Transverse colon (tissue), 4 donors: ENCODE results near the gene TMEM132D. TPM values are rescaled to one million over a fixed set of nuclear protein-coding genes. Genes with fewer than 3 reads are reported as not detected.

Source experiments
- DNase-seq: peaks from one replicate; pipeline ENCODE4 v3.0.0-alpha.2; 2019
- H3K27ac ChIP-seq, 4 donors: fragments of 200-600 bp; sonication (generic); 2 replicates each; pipeline ENCODE4 v1.5.1; 2016 to 2018; ENCODE audit warnings: inconsistent platforms in 4 of 4
- H3K27me3 ChIP-seq: fragments of 200-600 bp; sonication (generic); 2 replicates; pipeline ENCODE4 v1.5.1; 2017; ENCODE audit warnings: inconsistent platforms
- H3K36me3 ChIP-seq, 4 donors: fragments of 200-600 bp; sonication (generic); 2 replicates each; pipeline ENCODE4 v1.5.1; 2017 to 2019; ENCODE audit warnings: inconsistent platforms in 4 of 4
- H3K4me1 ChIP-seq, 4 donors: fragments of 200-600 bp; sonication (generic); 2 replicates each; pipeline ENCODE4 v1.5.1; 2017 to 2020; ENCODE audit warnings: inconsistent platforms in 4 of 4
- H3K4me3 ChIP-seq, 4 donors: fragments of 200-600 bp; sonication (generic); 1 replicate in 1 of 4; 2 replicates in 3 of 4; pipeline versions ENCODE4 v1.5.1 to v1.6.1; 2017 to 2019; ENCODE audit warnings: inconsistent platforms in 4 of 4
- H3K9me3 ChIP-seq, 2 donors: fragments of 200-600 bp; sonication (generic); 2 replicates each; pipeline ENCODE4 v1.5.1; 2017 to 2019; ENCODE audit warnings: inconsistent platforms in 2 of 2
- EP300 ChIP-seq: sonication (generic); formaldehyde crosslinking; IDR thresholded peaks from one replicate; pipeline ENCODE4 v1.6.1; 2017; ENCODE audit warnings: antibody characterized with exemption, low read depth
- POLR2A ChIP-seq: fragments of 450-650 bp; IDR thresholded peaks from one replicate; pipeline ENCODE4 v1.6.1; 2016; ENCODE audit warnings: antibody characterized with exemption, mild to moderate bottlenecking, moderate library complexity
- POLR2AphosphoS5 ChIP-seq, 3 donors: sonication (generic); formaldehyde crosslinking; IDR thresholded peaks; one replicate each; pipeline ENCODE4 v1.6.1; 2016; ENCODE audit warnings: antibody characterized with exemption in 3 of 3
- WGBS, 2 donors: methylation state at CpG; one replicate each; pipeline ENCODE4 v1.1.5; 2018; ENCODE audit warnings: low coverage in 1 of 2; 5-methylcytosine and 5-hydroxymethylcytosine counted together
- in situ Hi-C, 4 donors: fragments of 200-750 bp; cut with MboI; loops; one replicate each; pipeline versions ENCODE4 v1.15.0 to v1.15.1; 2017; ENCODE audit warnings: low sequenced_read_pairs in 3 of 4, low pct_ligation_motif_present in 1 of 4, low pct_unique_long_range_greater_than_20kb in 1 of 4
- intact Hi-C: fragments of 100-400 bp; cut with DNase I; formaldehyde crosslinking; loops from one replicate; pipeline ENCODE4 v1.15.1; 2023; ENCODE audit warnings: low total_unique reads
- total RNA-seq, 4 donors: library from RNA; depleted of rRNA; stranded (reverse); fragments of >200 nt; gene quantifications; one replicate each; pipeline ENCODE4 v1.1.0, GENCODE V29; 2016
- TF ChIP-seq, protein P1 (sequence below), 5 experiments: fragments of 200-600 bp in 3 of 5; fragments of 450-650 bp in 2 of 5; sonication (generic) in 3 of 5; IDR thresholded peaks; 1 replicate in 2 of 5; 2 replicates in 3 of 5; pipeline ENCODE4 v1.5.1; 2016 to 2017; ENCODE audit warnings: antibody characterized with exemption in 5 of 5, inconsistent platforms in 3 of 5, mild to moderate bottlenecking in 2 of 5, moderate library complexity in 1 of 5

TMEM132D gene
- total RNA-seq, 4 donors from 2014 or later = 0.48 to 0.55 TPM; not detected in 2

DNA sequence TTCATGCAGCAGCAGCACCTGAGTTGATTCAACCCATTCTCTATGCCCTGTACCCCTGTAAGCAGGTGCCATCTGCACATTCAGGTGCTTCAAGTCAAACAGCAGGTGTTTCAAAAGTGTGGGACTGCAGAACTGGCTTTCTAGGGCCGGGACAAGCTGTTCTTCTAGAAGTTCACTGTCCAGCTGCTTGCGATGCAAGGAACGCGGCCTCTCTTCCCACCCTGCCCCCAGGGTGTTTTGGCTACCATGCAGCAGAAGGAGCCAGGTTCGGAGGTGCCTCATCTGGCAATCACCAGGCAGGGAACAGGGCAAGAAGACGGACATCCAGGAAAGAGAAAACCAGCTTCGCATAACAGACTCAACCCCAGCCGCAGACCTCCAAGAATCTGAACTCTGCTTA, 35.2 kb downstream of the TMEM132D start:
- intact Hi-C loops (no loop called here), in situ Hi-C loops (no loop called here)
- TF ChIP-seq EP300 (no peak), POLR2AphosphoS5 (IDR thresholded peaks at IDR 0.05) (no peak), POLR2A (no peak)
- TF ChIP-seq, protein P1, sequence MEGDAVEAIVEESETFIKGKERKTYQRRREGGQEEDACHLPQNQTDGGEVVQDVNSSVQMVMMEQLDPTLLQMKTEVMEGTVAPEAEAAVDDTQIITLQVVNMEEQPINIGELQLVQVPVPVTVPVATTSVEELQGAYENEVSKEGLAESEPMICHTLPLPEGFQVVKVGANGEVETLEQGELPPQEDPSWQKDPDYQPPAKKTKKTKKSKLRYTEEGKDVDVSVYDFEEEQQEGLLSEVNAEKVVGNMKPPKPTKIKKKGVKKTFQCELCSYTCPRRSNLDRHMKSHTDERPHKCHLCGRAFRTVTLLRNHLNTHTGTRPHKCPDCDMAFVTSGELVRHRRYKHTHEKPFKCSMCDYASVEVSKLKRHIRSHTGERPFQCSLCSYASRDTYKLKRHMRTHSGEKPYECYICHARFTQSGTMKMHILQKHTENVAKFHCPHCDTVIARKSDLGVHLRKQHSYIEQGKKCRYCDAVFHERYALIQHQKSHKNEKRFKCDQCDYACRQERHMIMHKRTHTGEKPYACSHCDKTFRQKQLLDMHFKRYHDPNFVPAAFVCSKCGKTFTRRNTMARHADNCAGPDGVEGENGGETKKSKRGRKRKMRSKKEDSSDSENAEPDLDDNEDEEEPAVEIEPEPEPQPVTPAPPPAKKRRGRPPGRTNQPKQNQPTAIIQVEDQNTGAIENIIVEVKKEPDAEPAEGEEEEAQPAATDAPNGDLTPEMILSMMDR (IDR thresholded peaks at IDR 0.05) = no peak
- H3K9me3 ChIP-seq = peaks cover 0 to 7% of the 10 kb centered on the region in 2 donors
- no peaks in the 10 kb centered on the region for H3K4me1 ChIP-seq
- H3K4me3 ChIP-seq = no peak overlapping the region
- H3K27me3 ChIP-seq = no peaks in the 10 kb centered on the region
- no peak overlapping the region for H3K27ac ChIP-seq
- H3K36me3 ChIP-seq = no peaks in the 10 kb centered on the region
- DNase-seq = no peak
- WGBS, 2 donors = 82 to 100% methylated on average over 3 to 8 of the region's 8 CpGs

DNA sequence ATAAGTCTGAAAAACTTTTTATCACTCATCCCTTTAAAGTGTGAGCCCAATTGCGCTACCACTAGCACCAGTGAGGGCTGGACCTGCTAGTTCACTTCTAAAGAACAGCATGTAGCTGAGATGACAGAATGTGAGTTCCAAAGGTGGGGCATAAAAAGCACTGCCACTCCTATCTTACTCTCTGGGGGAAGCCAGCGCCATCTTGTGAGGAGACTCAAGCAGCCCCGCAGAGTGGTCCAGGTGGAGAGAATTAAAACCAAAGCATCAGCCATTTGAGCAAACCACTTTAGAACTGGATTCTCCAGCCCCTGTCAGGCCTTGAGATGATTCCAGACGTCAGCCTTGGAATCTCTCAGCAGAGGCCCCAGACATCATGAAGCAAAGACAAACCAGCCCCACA, 39.9 kb downstream of the TMEM132D start:
- WGBS, 2 donors = 67% methylated on average over 4 of the region's 4 CpGs; no CpG with 5 or more reads in 1 of the 2 donors
- Histone ChIP-seq H3K9me3 (peaks cover 0 to 7% of the 10 kb centered on the region in 2 donors), H3K27ac (no peak overlapping the region), H3K36me3 (no peaks in the 10 kb centered on the region), H3K4me3 (no peak overlapping the region), H3K27me3 (no peaks in the 10 kb centered on the region), H3K4me1 (no peaks in the 10 kb centered on the region)
- in situ Hi-C loops = no loop called here
- DNase-seq = no peak
- intact Hi-C loops = no loop called here
- TF ChIP-seq, protein P1 (IDR thresholded peaks at IDR 0.05) = no peak
- no peak for TF ChIP-seq POLR2A
- TF ChIP-seq EP300 = no peak
- TF ChIP-seq POLR2AphosphoS5 (IDR thresholded peaks at IDR 0.05) = no peak

DNA sequence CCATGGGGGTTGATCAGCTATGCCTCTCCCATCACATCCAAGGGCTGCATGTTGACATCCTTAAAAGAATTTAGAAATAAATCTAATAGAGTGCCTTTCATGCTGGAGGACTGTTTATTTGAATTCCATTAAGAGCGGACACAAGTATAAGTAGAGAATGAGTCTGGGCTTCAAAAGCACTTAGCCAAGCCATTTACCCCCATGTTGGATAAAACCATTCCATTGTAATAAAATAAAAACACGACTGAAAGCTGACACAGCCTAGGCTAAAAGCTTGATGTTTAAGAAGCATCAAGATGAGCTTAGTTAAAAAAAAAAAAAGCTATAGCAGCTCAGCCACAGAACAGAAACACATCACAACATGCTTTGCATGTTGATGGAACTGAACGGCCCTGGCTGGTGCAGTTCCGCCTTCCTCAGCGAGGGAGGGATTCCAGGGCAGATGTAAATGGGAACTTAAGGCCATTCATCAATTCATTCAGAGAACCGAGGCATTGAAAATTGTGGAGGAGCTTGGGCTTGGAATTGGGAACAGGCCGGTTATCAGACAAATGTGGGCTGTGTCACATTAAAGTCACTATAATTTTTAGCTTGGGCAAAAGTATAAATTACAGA, 41.2 kb downstream of the TMEM132D start:
- H3K36me3 ChIP-seq = no peaks in the 10 kb centered on the region
- no peak for DNase-seq
- 47 to 52% methylated on average over 7 of the region's 7 CpGs for WGBS, 2 donors
- TF ChIP-seq, protein P1 (IDR thresholded peaks at IDR 0.05) = no peak
- no peak for TF ChIP-seq POLR2A
- no peaks in the 10 kb centered on the region for H3K4me1 ChIP-seq
- H3K4me3 ChIP-seq = no peak overlapping the region
- in situ Hi-C loops = no loop called here
- intact Hi-C loops = no loop called here
- H3K27ac ChIP-seq = no peak overlapping the region
- H3K27me3 ChIP-seq = no peaks in the 10 kb centered on the region
- H3K9me3 ChIP-seq = peaks cover 0 to 7% of the 10 kb centered on the region in 2 donors

DNA sequence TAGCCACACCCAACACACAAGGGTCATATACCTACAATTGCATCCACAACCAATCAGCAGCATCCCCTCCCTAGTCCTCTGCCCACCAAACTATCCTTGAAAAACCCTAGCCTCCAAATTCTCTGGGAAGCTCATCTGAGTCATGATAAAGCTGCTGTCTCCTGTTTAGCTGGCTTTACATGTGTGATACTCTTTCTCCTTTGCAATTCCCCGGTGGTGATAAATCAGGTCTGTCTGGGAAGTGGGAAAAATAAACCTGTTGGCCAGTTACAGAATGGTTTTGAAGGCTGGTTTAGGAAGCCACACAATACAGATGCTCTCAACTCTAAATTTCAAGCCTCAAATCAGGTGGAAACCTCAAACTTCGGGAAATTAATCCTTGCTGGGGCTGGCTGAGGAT, 41.9 kb downstream of the TMEM132D start:
- no peak overlapping the region for H3K4me3 ChIP-seq
- peaks cover 0 to 4% of the 10 kb centered on the region in 2 donors for H3K9me3 ChIP-seq
- no peak overlapping the region for H3K27ac ChIP-seq
- no peaks in the 10 kb centered on the region for H3K27me3 ChIP-seq
- intact Hi-C loops (no loop called here), in situ Hi-C loops (no loop called here)
- WGBS, 2 donors = 33 to 40% methylated on average over 1 to 2 of the region's 2 CpGs
- no peaks in the 10 kb centered on the region for H3K36me3 ChIP-seq
- no peaks in the 10 kb centered on the region for H3K4me1 ChIP-seq
- no peak for DNase-seq
- TF ChIP-seq POLR2AphosphoS5 (IDR thresholded peaks at IDR 0.05) = no peak
- TF ChIP-seq, protein P1 (IDR thresholded peaks at IDR 0.05) = no peak
- no peak for TF ChIP-seq EP300
- TF ChIP-seq POLR2A = no peak
